HepG2 (cell line): ENCODE measurements around the gene RNF125. TPM values are rescaled to one million over a fixed set of nuclear protein-coding genes. Genes with fewer than 3 reads are reported as not detected.

Experiments
- ATAC-seq: fragments of 200-7000 bp; cut with Tn5 transposase; 3 replicates; pipeline ENCODE4 v1.9.1; 2020; ENCODE audit warnings: mild to moderate bottlenecking, moderate library complexity
- Bru-seq: library from RNA; stranded (reverse); fragments of 400-500 nt; gene quantifications from one replicate; lab custom pipeline; 2021; lab: Mats Ljungman, UMichigan
- BruChase-seq, 2 experiments: library from RNA; stranded (reverse); fragments of 400-500 nt; gene quantifications; one replicate each; lab custom pipeline; 2021; lab: Mats Ljungman, UMichigan
- BruUV-seq: library from RNA; stranded (reverse); fragments of 400-500 nt; replicated peaks from 2 replicates; lab custom pipeline; 2021; lab: Mats Ljungman, UMichigan
- CTCF ChIA-PET: fragments of 300-600 bp; formaldehyde crosslinking; extraction: SDS; loops from one replicate; lab custom pipeline; 2021; ENCODE audit warnings: low total read pairs, inconsistent platforms, low intra/inter-chr PET ratio; lab: Yijun Ruan, JAX
- POLR2A ChIA-PET: fragments of 350-600 bp; sonication (Branson Sonifier 250); formaldehyde crosslinking; loops from one replicate; lab custom pipeline; 2020; ENCODE audit warnings: antibody characterized with exemption, inconsistent platforms; lab: Yijun Ruan, JAX
- DNase-seq: peaks from one replicate; pipeline ENCODE4 v3.0.0-alpha.2; 2015; ENCODE audit warnings: low spot score
- FAIRE-seq: peaks from 3 replicates; lab custom pipeline; 2011; peaks lifted over from hg19 to GRCh38; lab: Jason Lieb, UNC
- H2AFZ ChIP-seq: one replicate; pipeline ENCODE4 v1.6.1; 2011; ENCODE audit warnings: low read length, inconsistent platforms
- H3K27ac ChIP-seq: fragments of 300-600 bp; 3 replicates; pipeline ENCODE4 v1.8.0; 2011; ENCODE audit warnings: mixed run types, mild to moderate bottlenecking, mixed read lengths, low read length, inconsistent platforms; ENCODE audit not compliant: insufficient read depth; ENCODE audit errors: extremely low read length
- H3K27me3 ChIP-seq, 2 experiments: fragments of 200-600 bp in 1 of 2; 2 replicates in 1 of 2; 3 replicates in 1 of 2; pipeline versions ENCODE4 v1.6.0 to v1.8.0; 2011; ENCODE audit warnings: low read length in 2 of 2, mild to moderate bottlenecking in 2 of 2, moderate library complexity in 2 of 2, inconsistent platforms in 1 of 2; ENCODE audit not compliant: insufficient read depth in 2 of 2, control insufficient read depth in 1 of 2
- H3K36me3 ChIP-seq, 2 experiments: fragments of 200-600 bp in 1 of 2; replicated peaks in 1 of 2; 2 replicates in 1 of 2; 3 replicates in 1 of 2; pipeline versions ENCODE4 v1.5.1 to v1.8.0; 2011; ENCODE audit warnings: low read length in 2 of 2, inconsistent platforms in 1 of 2; ENCODE audit not compliant: insufficient read depth in 2 of 2, control insufficient read depth in 1 of 2
- H3K4me1 ChIP-seq: 2 replicates; pipeline ENCODE4 v1.5.1; 2012; ENCODE audit warnings: low read length, inconsistent platforms; ENCODE audit not compliant: insufficient read depth
- H3K4me2 ChIP-seq: 2 replicates; pipeline ENCODE4 v1.6.0; 2011; ENCODE audit warnings: low read depth, low read length, inconsistent platforms
- H3K4me3 ChIP-seq, 3 experiments: fragments of 200-600 bp in 1 of 3; sonication (generic), shearing (Covaris generic) in 1 of 3; replicated peaks in 1 of 3; 2 replicates each; pipeline ENCODE4 v1.5.1; 2011 to 2016; ENCODE audit warnings: low read length in 3 of 3, inconsistent platforms in 2 of 3, low read depth in 2 of 3, mild to moderate bottlenecking in 2 of 3, control low read depth in 1 of 3, mixed read lengths in 1 of 3; ENCODE audit not compliant: insufficient read depth in 1 of 3
- H3K79me2 ChIP-seq: one replicate; pipeline ENCODE4 v1.6.1; 2011; ENCODE audit warnings: low read length, inconsistent platforms; ENCODE audit not compliant: insufficient read depth
- H3K9ac ChIP-seq: 2 replicates; pipeline ENCODE4 v1.6.0; 2011; ENCODE audit warnings: mild to moderate bottlenecking, low read depth, low read length, inconsistent platforms; ENCODE audit not compliant: insufficient read depth
- H3K9me3 ChIP-seq: 2 replicates; pipeline ENCODE4 v1.5.1; 2012; ENCODE audit warnings: mild to moderate bottlenecking, low read length
- H4K20me1 ChIP-seq: 2 replicates; pipeline ENCODE4 v1.6.0; 2011; ENCODE audit warnings: inconsistent platforms, mild to moderate bottlenecking, low read length, moderate library complexity; ENCODE audit not compliant: insufficient read depth
- ATF5 ChIP-seq: sonication (generic); formaldehyde crosslinking; IDR thresholded peaks from 2 replicates; pipeline ENCODE4 v1.4.0; 2020; ENCODE audit warnings: mild to moderate bottlenecking, low read depth, missing genetic modification reagents
- ATF7 ChIP-seq, 2 experiments: fragments of 450-650 bp in 1 of 2; sonication (generic) in 1 of 2; formaldehyde crosslinking in 1 of 2; IDR thresholded peaks; 2 replicates each; pipeline versions ENCODE4 v1.4.0 to v1.6.1; 2016 to 2020; ENCODE audit warnings: antibody characterized with exemption in 1 of 2, mild to moderate bottlenecking in 1 of 2, missing genetic modification reagents in 1 of 2
- ETV5 ChIP-seq: IDR thresholded peaks from 2 replicates; pipeline ENCODE4 v1.6.1; 2018; ENCODE audit warnings: missing biosample characterization, missing genetic modification reagents, inconsistent platforms, borderline replicate concordance
- GLI4 ChIP-seq: sonication (generic); formaldehyde crosslinking; IDR thresholded peaks from 2 replicates; pipeline ENCODE4 v1.5.1; 2020; ENCODE audit warnings: missing genetic modification reagents, mild to moderate bottlenecking, moderate library complexity, borderline replicate concordance
- HDAC1 ChIP-seq: sonication (generic); formaldehyde crosslinking; IDR thresholded peaks from 2 replicates; pipeline ENCODE4 v1.5.1; 2020; ENCODE audit warnings: mild to moderate bottlenecking, missing genetic modification reagents
- MED1 ChIP-seq: sonication (generic); formaldehyde crosslinking; IDR thresholded peaks from 2 replicates; pipeline ENCODE4 v1.4.0; 2020; ENCODE audit warnings: missing genetic modification reagents
- RFX3 ChIP-seq: IDR thresholded peaks from 2 replicates; pipeline ENCODE4 v1.6.1; 2016; ENCODE audit warnings: missing biosample characterization, missing genetic modification reagents
- SRY ChIP-seq: sonication (generic); formaldehyde crosslinking; IDR thresholded peaks from 2 replicates; pipeline ENCODE4 v1.8.0; 2022; ENCODE audit warnings: mild to moderate bottlenecking, missing genetic modification reagents
- ZFP62 ChIP-seq: sonication (generic); formaldehyde crosslinking; IDR thresholded peaks from 2 replicates; pipeline ENCODE4 v1.4.0; 2020; ENCODE audit warnings: missing genetic modification reagents
- ZNF121 ChIP-seq: sonication (generic); formaldehyde crosslinking; IDR thresholded peaks from 2 replicates; pipeline ENCODE4 v1.5.0; 2020; ENCODE audit warnings: mild to moderate bottlenecking, missing genetic modification reagents
- ZNF703 ChIP-seq: sonication (generic); formaldehyde crosslinking; IDR thresholded peaks from 2 replicates; pipeline ENCODE4 v1.5.1; 2020; ENCODE audit warnings: missing genetic modification reagents, mild to moderate bottlenecking, moderate library complexity, borderline replicate concordance
- ZNF780A ChIP-seq: sonication (generic); formaldehyde crosslinking; IDR thresholded peaks from 2 replicates; pipeline ENCODE4 v1.8.0; 2022; ENCODE audit warnings: mild to moderate bottlenecking, missing genetic modification reagents, moderate library complexity
- WGBS: methylation state at CpG from one replicate; pipeline ENCODE4 v1.1.6; 2017; ENCODE audit warnings: low lambda C conversion rate; 5-methylcytosine and 5-hydroxymethylcytosine counted together
- in situ Hi-C: cut with HindIII; loops from 2 replicates; pipeline ENCODE4 v1.10.0; 2017; ENCODE audit warnings: low pct_unique_long_range_greater_than_20kb; ENCODE audit not compliant: extremely low pct_ligation_motif_present
- intact Hi-C: fragments of 100-400 bp; cut with micrococcal nuclease; formaldehyde crosslinking; loops from one replicate; pipeline ENCODE4 v1.10.0; 2022; ENCODE audit not compliant: unreplicated experiment
- long read RNA-seq, 2 experiments: library from RNA in 1 of 2; library from polyadenylated mRNA in 1 of 2; stranded (forward) in 1 of 2; unstranded in 1 of 2; transcript quantifications; one replicate each; pipeline ENCODE4 v2.0.0, GENCODE V29; 2019 to 2022
- polyA minus RNA-seq, 3 experiments: library from RNA; depleted of rRNA, polyadenylated mRNA; stranded (reverse); fragments of >200 nt; gene quantifications; 2 replicates each; pipeline ENCODE4 v1.2.3, GENCODE V29; 2011; ENCODE audit warnings: low replicate concordance in 1 of 3
- polyA plus RNA-seq, 8 experiments: library from polyadenylated mRNA; depleted of rRNA in 3 of 8; stranded (reverse) in 7 of 8; unstranded in 1 of 8; fragments of >200 nt; fragmentation: Illumina TruSeq in 4 of 8; extraction: Trizol in 4 of 8; gene quantifications; 2 replicates each; pipeline versions ENCODE4 v1.2.1 to v1.2.3, GENCODE V29; 2011 to 2016; ENCODE audit warnings: low read depth in 4 of 8, missing spikeins in 1 of 8, mixed read lengths in 1 of 8; ENCODE audit not compliant: insufficient read depth in 1 of 8
- total RNA-seq, 5 experiments: library from RNA; depleted of rRNA; stranded (reverse); fragments of >200 nt; fragmentation: Illumina TruSeq; extraction: Trizol; gene quantifications; 2 replicates each; pipeline ENCODE4 v1.2.3, GENCODE V29; 2016; ENCODE audit warnings: low read depth in 1 of 5
- TF ChIP-seq, protein P1 (sequence below): sonication (generic); formaldehyde crosslinking; IDR thresholded peaks from 2 replicates; pipeline ENCODE4 v1.5.0; 2020; ENCODE audit warnings: missing genetic modification reagents, mild to moderate bottlenecking, borderline replicate concordance
- TF ChIP-seq, protein P2 (sequence below): conservative IDR thresholded peaks from 2 replicates; pipeline ENCODE4 v1.6.1; 2018; ENCODE audit warnings: missing genetic modification reagents

The RNF125 gene
- total RNA-seq (2016; rRNA removed; fragmentation: Illumina TruSeq; extraction: Trizol) = 0.58 and 1.3 TPM in 2 replicates
- total RNA-seq (2016; cell fraction: cytosol; rRNA removed; fragmentation: Illumina TruSeq; extraction: Trizol; ENCODE audit: low read depth) = 0.09 TPM in 1 of 2 replicates, not detected in the other
- total RNA-seq (2016; cell fraction: insoluble cytoplasmic fraction; rRNA removed; fragmentation: Illumina TruSeq; extraction: Trizol) = 0.51 and 0.80 TPM in 2 replicates
- 0.28 and 0.62 TPM in 2 replicates for total RNA-seq (2016; cell fraction: membrane; rRNA removed; fragmentation: Illumina TruSeq; extraction: Trizol)
- total RNA-seq (2016; cell fraction: nucleus; rRNA removed; fragmentation: Illumina TruSeq; extraction: Trizol) = 0.19 and 0.40 TPM in 2 replicates
- 0.84 and 1.8 TPM in 2 replicates for polyA plus RNA-seq (2011; rRNA removed)
- 0.48 and 0.85 TPM in 2 replicates for polyA plus RNA-seq (2011; cell fraction: cytosol; rRNA removed)
- polyA plus RNA-seq (2011; cell fraction: nucleus; rRNA removed) = 0.45 and 0.68 TPM in 2 replicates
- 2.5 and 4.1 TPM in 2 replicates for polyA plus RNA-seq (2012)
- polyA plus RNA-seq (2016; cell fraction: cytosol; fragmentation: Illumina TruSeq; extraction: Trizol; ENCODE audit: low read depth) = 0.02 and 0.08 TPM in 2 replicates
- polyA plus RNA-seq (2016; cell fraction: insoluble cytoplasmic fraction; fragmentation: Illumina TruSeq; extraction: Trizol; ENCODE audit: low read depth) = 0.53 and 0.69 TPM in 2 replicates
- 0.14 TPM in 2 replicates for polyA plus RNA-seq (2016; cell fraction: membrane; fragmentation: Illumina TruSeq; extraction: Trizol; ENCODE audit: low read depth)
- polyA plus RNA-seq (2016; cell fraction: nucleus; fragmentation: Illumina TruSeq; extraction: Trizol; ENCODE audit: insufficient read depth, low read depth) = 0.45 and 0.85 TPM in 2 replicates
- 1.5 and 6.9 TPM in 2 replicates for polyA minus RNA-seq (2011; rRNA and poly(A)+ RNA removed; ENCODE audit: low replicate concordance)
- polyA minus RNA-seq (2011; cell fraction: cytosol; rRNA and poly(A)+ RNA removed) = 0.44 and 0.69 TPM in 2 replicates
- 1.8 and 3.2 TPM in 2 replicates for polyA minus RNA-seq (2011; cell fraction: nucleus; rRNA and poly(A)+ RNA removed)
- percentile 22 among the genes with signal in this experiment for Bru-seq, nascent RNA
- percentile 42 among the genes with signal in this experiment for BruChase-seq, experiment 1, labeled RNA remaining after a 6-hour chase
- BruChase-seq, experiment 2, labeled RNA remaining after a 2-hour chase = percentile 41 among the genes with signal in this experiment
- long read RNA-seq, experiment 1 = 0 reads
- long read RNA-seq, experiment 2, partial matches to known transcripts = 0 of 1 reads
- long read RNA-seq, experiment 2, other reads (novel, unspliced or antisense) = 1 of 1 reads

DNA sequence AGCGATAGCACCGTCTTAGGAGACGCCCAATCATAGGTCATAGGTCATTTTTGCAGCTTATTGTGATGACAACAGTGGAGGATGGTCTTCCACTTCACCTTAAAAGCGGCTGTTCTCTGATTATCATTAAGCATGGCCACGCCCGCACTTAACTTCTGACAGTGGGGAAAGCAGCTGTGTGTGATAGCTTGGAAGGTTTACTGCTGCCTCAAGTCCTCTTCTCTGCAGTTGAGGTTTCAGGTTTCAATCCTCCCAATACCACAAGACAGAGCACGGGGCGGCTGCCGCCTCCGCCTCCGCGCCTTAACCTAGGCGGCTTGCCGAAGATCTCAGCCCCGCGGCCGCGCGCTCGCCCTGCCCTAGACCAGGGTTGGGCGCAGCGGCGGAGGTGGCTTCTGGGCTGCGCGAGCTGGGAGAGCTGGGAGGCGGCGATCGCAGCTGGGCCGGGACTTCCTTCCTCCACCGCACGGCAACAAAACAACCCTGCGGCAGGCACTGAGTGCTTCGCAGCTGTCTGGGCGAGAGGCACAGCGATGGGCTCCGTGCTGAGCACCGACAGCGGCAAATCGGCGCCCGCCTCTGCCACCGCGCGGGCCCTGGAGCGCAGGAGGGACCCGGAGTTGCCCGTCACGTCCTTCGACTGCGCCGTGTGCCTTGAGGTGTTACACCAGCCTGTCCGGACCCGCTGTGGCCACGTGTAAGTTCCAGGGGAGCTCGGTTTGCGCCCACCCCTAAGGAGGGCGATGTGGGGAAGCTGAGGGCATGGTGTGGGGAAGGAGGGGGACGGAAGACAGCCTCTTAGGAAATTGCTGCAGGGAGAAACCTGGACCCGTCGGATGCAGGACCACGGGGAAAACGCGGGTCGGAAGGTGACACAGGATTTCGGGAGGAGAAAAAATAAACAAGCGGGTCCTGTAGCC is at the start of gene RNF125:
TSS of gene RNF125 (plus strand) at position 495 of the 920 bp plus-strand sequence. CDS start at position 534, 39 bp downstream.
- H3K36me3 ChIP-seq = no peaks in the 10 kb centered on the region
- H4K20me1 ChIP-seq = no peaks in the 10 kb centered on the region
- BruUV-seq = no TSS peak
- FAIRE-seq (no peak), ATAC-seq (peak; percentile 92), DNase-seq (peak; percentile 5)
- ChIA-PET CTCF (no interaction called here), POLR2A (interaction anchor here (1.5 to 1.8 kb wide), 2 partner anchors 73 to 75 kb away, joined by 7 to 10 read pairs; partner anchors contain the start of genes RNF138 and TRAPPC8)
- H3K9me3 ChIP-seq = no peaks in the 10 kb centered on the region
- H3K4me3 ChIP-seq = peak within 1 kb of the TSS; percentile 41 to 77 (median 62)
- peaks cover 1 to 8% of the 10 kb centered on the region in 2 experiments; a peak in 2 of 5 replicates for H3K27me3 ChIP-seq
- H2AFZ ChIP-seq = peak within 1 kb of the TSS; percentile 66
- peak within 1 kb of the TSS; percentile 90 for H3K4me2 ChIP-seq
- peak within 1 kb of the TSS; percentile 62 for H3K9ac ChIP-seq
- peaks cover 37% of the 10 kb centered on the region for H3K4me1 ChIP-seq
- H3K79me2 ChIP-seq = no peaks in the 10 kb centered on the region
- intact Hi-C loops (no loop called here), in situ Hi-C loops (no loop called here)
- WGBS = 2% methylated on average over 19 of the region's 66 CpGs
- H3K27ac ChIP-seq = peak within 1 kb of the TSS; percentile 70
- TF ChIP-seq SRY (CRISPR knock-in tag) (peak; percentile 76; the same call in 1 of the 2 replicates), ZFP62 (no peak), ZNF703 (CRISPR knock-in tag) (peak; percentile 55; the same call in 1 of the 2 replicates), ATF5 (CRISPR knock-in tag) (0 out of 2 replicates have a peak, but pooled peaks have one; percentile 84), ETV5 (CRISPR knock-in tag) (0 out of 2 replicates have a peak, but pooled peaks have one; percentile 9), HDAC1 (peak; percentile 63), ZNF121 (CRISPR knock-in tag) (no peak), ATF7 (IDR thresholded peaks at IDR 0.05) (no peak), ATF7 (CRISPR knock-in tag; IDR thresholded peaks at IDR 0.05) (0 out of 2 replicates have a peak, but pooled peaks have one; percentile 50), ZNF780A (peak; percentile 62; the same call in 1 of the 2 replicates), GLI4 (CRISPR knock-in tag) (no peak; the same call in 1 of the 2 replicates), RFX3 (CRISPR knock-in tag) (no peak), MED1 (CRISPR knock-in tag) (peak; percentile 57; the same call in 1 of the 2 replicates)
- TF ChIP-seq, protein P1, sequence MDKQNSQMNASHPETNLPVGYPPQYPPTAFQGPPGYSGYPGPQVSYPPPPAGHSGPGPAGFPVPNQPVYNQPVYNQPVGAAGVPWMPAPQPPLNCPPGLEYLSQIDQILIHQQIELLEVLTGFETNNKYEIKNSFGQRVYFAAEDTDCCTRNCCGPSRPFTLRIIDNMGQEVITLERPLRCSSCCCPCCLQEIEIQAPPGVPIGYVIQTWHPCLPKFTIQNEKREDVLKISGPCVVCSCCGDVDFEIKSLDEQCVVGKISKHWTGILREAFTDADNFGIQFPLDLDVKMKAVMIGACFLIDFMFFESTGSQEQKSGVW (CRISPR knock-in tag) = no peak
- TF ChIP-seq, protein P2, sequence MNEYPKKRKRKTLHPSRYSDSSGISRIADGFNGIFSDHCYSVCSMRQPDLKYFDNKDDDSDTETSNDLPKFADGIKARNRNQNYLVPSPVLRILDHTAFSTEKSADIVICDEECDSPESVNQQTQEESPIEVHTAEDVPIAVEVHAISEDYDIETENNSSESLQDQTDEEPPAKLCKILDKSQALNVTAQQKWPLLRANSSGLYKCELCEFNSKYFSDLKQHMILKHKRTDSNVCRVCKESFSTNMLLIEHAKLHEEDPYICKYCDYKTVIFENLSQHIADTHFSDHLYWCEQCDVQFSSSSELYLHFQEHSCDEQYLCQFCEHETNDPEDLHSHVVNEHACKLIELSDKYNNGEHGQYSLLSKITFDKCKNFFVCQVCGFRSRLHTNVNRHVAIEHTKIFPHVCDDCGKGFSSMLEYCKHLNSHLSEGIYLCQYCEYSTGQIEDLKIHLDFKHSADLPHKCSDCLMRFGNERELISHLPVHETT (CRISPR knock-in tag) = no peak
